Hepatocyte (in vitro differentiated cells): ENCODE data around the gene SPART. TPM values are rescaled to one million over a fixed set of nuclear protein-coding genes. Genes with fewer than 3 reads are reported as not detected.
"Not testable (repeated sequence)": the region's sequence is repeated elsewhere in the genome, so short reads cannot be mapped to it uniquely, and the experiment has no call there.

Experiments used
- DNase-seq: peaks from one replicate; pipeline ENCODE4 v3.0.0-alpha.2; 2016; ENCODE audit warnings: low spot score
- H2AFZ ChIP-seq: fragments of 200-600 bp; sonication (generic); 2 replicates; pipeline ENCODE4 v1.6.0; 2016; ENCODE audit warnings: antibody characterized with exemption, mild to moderate bottlenecking
- H3K27ac ChIP-seq: fragments of 200-600 bp; sonication (generic); 2 replicates; pipeline ENCODE4 v1.5.1; 2016; ENCODE audit warnings: mild to moderate bottlenecking
- H3K27me3 ChIP-seq: fragments of 200-600 bp; sonication (generic); 2 replicates; pipeline ENCODE4 v1.6.1; 2016
- H3K36me3 ChIP-seq: fragments of 200-600 bp; sonication (generic); replicated peaks from 2 replicates; pipeline ENCODE4 v1.5.1; 2016; ENCODE audit warnings: low read depth; ENCODE audit not compliant: insufficient read depth
- H3K4me1 ChIP-seq: fragments of 200-600 bp; sonication (generic); 2 replicates; pipeline ENCODE4 v1.5.1; 2016; ENCODE audit warnings: mild to moderate bottlenecking, moderate library complexity; ENCODE audit not compliant: insufficient read depth
- H3K4me2 ChIP-seq: fragments of 200-600 bp; sonication (generic); 2 replicates; pipeline ENCODE4 v1.6.0; 2016
- H3K4me3 ChIP-seq: fragments of 200-600 bp; sonication (generic); 2 replicates; pipeline ENCODE4 v1.5.1; 2016; ENCODE audit warnings: mild to moderate bottlenecking
- H3K79me2 ChIP-seq: fragments of 200-600 bp; sonication (generic); 2 replicates; pipeline ENCODE4 v1.6.0; 2017; ENCODE audit warnings: mild to moderate bottlenecking
- H3K9me2 ChIP-seq: fragments of 200-600 bp; sonication (generic); replicated peaks from 2 replicates; pipeline ENCODE4 v1.6.0; 2017; ENCODE audit warnings: mild to moderate bottlenecking; ENCODE audit not compliant: insufficient read depth
- H3K9me3 ChIP-seq: fragments of 200-600 bp; sonication (generic); 2 replicates; pipeline ENCODE4 v1.5.1; 2016; ENCODE audit warnings: low read depth, mild to moderate bottlenecking
- H4K20me1 ChIP-seq: fragments of 200-600 bp; sonication (generic); 2 replicates; pipeline ENCODE4 v1.6.0; 2016; ENCODE audit warnings: mild to moderate bottlenecking; ENCODE audit not compliant: insufficient read depth, poor library complexity, severe bottlenecking
- EZH2 ChIP-seq: fragments of 200-600 bp; sonication (generic); IDR thresholded peaks from 2 replicates; pipeline ENCODE4 v1.6.1; 2016; ENCODE audit warnings: antibody characterized with exemption, mild to moderate bottlenecking, borderline replicate concordance
- EZH2phosphoT487 ChIP-seq: fragments of 200-600 bp; sonication (generic); IDR thresholded peaks from one replicate; pipeline ENCODE4 v1.6.1; 2018; ENCODE audit warnings: antibody characterized with exemption, mild to moderate bottlenecking, low read depth, moderate library complexity; ENCODE audit not compliant: unreplicated experiment, severe bottlenecking
- WGBS: methylation state at CpG from one replicate; pipeline ENCODE4 v1.1.6; 2016; ENCODE audit warnings: low lambda C conversion rate; ENCODE audit errors: missing lambda C conversion rate; 5-methylcytosine and 5-hydroxymethylcytosine counted together
- polyA plus RNA-seq: library from polyadenylated mRNA; unstranded; fragments of >200 nt; fragmentation: Nextera tagmentation; extraction: Ambion mirVana; gene quantifications from 2 replicates; pipeline ENCODE4 v1.2.1, GENCODE V29; 2016
- total RNA-seq: library from RNA; depleted of rRNA; stranded (reverse); fragments of >200 nt; gene quantifications from 2 replicates; pipeline ENCODE4 v1.2.3, GENCODE V29; 2014
- TF ChIP-seq, protein P1 (sequence below): fragments of 200-600 bp; sonication (generic); IDR thresholded peaks from 2 replicates; pipeline ENCODE4 v1.5.1; 2016; ENCODE audit warnings: antibody characterized with exemption, mild to moderate bottlenecking; ENCODE audit not compliant: poor library complexity

SPART gene
- total and polyA plus RNA-seq, 2 experiments from 2014 or later: 86.7 to 107 TPM

DNA sequence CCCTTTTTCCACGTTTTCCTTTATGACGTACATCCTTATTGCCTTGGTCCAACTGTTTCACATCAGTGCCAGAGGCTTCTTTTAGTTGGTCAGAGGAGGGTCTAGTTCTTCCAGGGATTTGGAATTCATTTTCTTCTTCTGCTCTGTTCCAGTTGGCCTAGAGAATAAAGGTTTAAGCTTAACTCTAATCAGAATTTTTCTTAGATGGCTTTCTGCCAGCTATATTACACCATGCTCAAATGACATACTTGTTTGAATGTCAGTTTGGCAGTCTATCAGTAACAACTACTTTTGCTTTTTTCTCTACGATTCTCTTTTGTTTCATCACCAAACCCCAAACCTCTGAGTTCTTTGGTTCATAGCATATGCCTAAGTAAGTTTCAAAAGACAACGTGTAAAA, 16.8 kb downstream of the SPART start:
- no peaks in the 10 kb centered on the region for H3K36me3 ChIP-seq
- TF ChIP-seq, protein P1, sequence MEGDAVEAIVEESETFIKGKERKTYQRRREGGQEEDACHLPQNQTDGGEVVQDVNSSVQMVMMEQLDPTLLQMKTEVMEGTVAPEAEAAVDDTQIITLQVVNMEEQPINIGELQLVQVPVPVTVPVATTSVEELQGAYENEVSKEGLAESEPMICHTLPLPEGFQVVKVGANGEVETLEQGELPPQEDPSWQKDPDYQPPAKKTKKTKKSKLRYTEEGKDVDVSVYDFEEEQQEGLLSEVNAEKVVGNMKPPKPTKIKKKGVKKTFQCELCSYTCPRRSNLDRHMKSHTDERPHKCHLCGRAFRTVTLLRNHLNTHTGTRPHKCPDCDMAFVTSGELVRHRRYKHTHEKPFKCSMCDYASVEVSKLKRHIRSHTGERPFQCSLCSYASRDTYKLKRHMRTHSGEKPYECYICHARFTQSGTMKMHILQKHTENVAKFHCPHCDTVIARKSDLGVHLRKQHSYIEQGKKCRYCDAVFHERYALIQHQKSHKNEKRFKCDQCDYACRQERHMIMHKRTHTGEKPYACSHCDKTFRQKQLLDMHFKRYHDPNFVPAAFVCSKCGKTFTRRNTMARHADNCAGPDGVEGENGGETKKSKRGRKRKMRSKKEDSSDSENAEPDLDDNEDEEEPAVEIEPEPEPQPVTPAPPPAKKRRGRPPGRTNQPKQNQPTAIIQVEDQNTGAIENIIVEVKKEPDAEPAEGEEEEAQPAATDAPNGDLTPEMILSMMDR: no peak
- TF ChIP-seq EZH2 (no peak), EZH2phosphoT487 (no peak)
- no peak overlapping the region for H2AFZ ChIP-seq
- DNase-seq: no peak
- 88% methylated on average over 4 of the region's 4 CpGs for WGBS
- no peaks in the 10 kb centered on the region for H3K4me1 ChIP-seq
- peaks cover 48% of the 10 kb centered on the region for H4K20me1 ChIP-seq
- no peak overlapping the region for H3K4me2 ChIP-seq
- no peak overlapping the region for H3K4me3 ChIP-seq
- no peaks in the 10 kb centered on the region for H3K9me2 ChIP-seq
- no peaks in the 10 kb centered on the region for H3K27me3 ChIP-seq
- peaks cover 51% of the 10 kb centered on the region for H3K79me2 ChIP-seq
- no peaks in the 10 kb centered on the region for H3K9me3 ChIP-seq
- H3K27ac ChIP-seq: no peak overlapping the region

DNA sequence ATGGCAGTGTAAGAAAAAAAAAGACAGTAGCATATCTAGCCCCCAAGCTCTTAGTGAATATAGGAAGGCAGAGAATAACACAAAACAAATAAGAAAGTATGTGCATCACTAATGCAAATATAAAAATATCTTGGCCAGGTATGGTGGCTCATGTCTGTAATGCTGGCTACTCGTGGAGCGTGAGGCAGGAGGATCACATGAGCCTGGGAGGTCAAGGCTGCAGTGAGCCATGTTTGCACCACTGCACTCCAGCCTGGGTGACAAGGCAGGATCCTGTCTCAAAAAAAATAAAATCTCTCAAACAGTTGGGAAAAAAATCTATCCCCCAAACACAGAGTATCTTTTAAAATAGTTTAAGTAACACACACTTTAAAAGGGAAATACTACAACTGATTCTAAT, 17.4 kb downstream of the SPART start:
- Histone ChIP-seq H3K27ac (no peak overlapping the region), H4K20me1 (peaks cover 43% of the 10 kb centered on the region), H3K9me3 (no peaks in the 10 kb centered on the region), H3K27me3 (no peaks in the 10 kb centered on the region), H3K4me1 (no peaks in the 10 kb centered on the region), H2AFZ (no peak overlapping the region), H3K79me2 (peaks cover 46% of the 10 kb centered on the region), H3K4me2 (no peak overlapping the region), H3K36me3 (no peaks in the 10 kb centered on the region), H3K9me2 (no peaks in the 10 kb centered on the region), H3K4me3 (no peak overlapping the region)
- DNase-seq: no peak
- TF ChIP-seq, protein P1: no peak
- TF ChIP-seq EZH2phosphoT487 (no peak), EZH2 (no peak)
- 75% methylated on average over 2 of the region's 2 CpGs for WGBS

DNA sequence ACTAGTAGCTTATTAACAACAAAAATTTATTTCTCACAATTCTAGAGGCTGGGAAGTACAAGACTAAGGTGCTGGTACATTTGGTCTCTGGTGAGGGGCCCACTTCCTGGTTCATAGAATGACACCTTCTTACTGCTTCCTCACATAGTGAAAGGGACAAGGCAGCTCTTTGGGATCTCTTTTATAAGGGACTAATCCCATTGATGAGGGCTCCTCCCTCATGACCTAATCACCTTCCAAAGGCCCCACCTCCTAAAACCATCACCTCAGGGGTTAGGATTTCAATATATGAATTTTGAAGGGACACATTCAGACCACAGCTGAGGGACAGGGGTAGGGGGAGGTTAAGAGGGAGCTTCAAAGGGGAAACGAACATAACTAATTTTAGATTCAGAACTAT, 20.3 kb downstream of the SPART start:
- no peak overlapping the region for H3K27ac ChIP-seq
- no peaks in the 10 kb centered on the region for H3K4me1 ChIP-seq
- TF ChIP-seq, protein P1: no peak
- TF ChIP-seq EZH2phosphoT487 (no peak), EZH2 (no peak)
- no peaks in the 10 kb centered on the region for H3K27me3 ChIP-seq
- no peaks in the 10 kb centered on the region for H3K36me3 ChIP-seq
- no peak for DNase-seq
- H3K4me2 ChIP-seq: no peak overlapping the region
- H4K20me1 ChIP-seq: peaks cover 16% of the 10 kb centered on the region
- WGBS: 92% methylated on average over 1 of the region's 1 CpG
- H2AFZ ChIP-seq: no peak overlapping the region
- H3K9me2 ChIP-seq: no peaks in the 10 kb centered on the region
- H3K4me3 ChIP-seq: no peak overlapping the region
- no peaks in the 10 kb centered on the region for H3K9me3 ChIP-seq
- peaks cover 22% of the 10 kb centered on the region for H3K79me2 ChIP-seq

DNA sequence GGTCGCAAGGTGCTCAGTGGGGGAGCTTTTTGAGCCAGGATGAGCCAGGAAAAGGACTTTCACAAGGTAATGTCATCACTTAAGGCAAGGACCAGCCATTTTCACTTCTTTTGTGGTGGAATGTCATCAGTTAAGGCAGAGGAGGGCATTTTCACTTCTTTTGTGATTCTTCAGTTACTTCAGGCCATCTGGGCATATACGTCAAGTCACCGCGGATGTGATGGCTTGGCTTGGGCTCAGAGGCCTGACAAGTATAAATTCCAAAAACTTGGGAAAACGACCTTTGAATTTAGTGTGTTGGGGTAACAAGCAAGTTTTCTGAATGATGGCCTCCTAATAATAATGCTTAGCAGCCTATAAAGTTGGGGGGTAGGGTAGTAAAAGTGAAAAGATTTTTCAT, 21.3 kb downstream of the SPART start:
- not testable (repeated sequence) for H3K9me3 ChIP-seq, H3K4me2 ChIP-seq, DNase-seq, H2AFZ ChIP-seq, H3K4me3 ChIP-seq, H3K9me2 ChIP-seq, H3K27me3 ChIP-seq, H4K20me1 ChIP-seq, H3K27ac ChIP-seq, H3K4me1 ChIP-seq, H3K36me3 ChIP-seq
- H3K79me2 ChIP-seq: peaks cover 12% of the 10 kb centered on the region
- WGBS: 78% methylated on average over 5 of the region's 5 CpGs
